Heart right ventricle (tissue), 16 donors: ENCODE measurements around the gene ILK. TPM values are rescaled to one million over a fixed set of nuclear protein-coding genes. Genes with fewer than 3 reads are reported as not detected.
A peak's percentile ranks its signal among the peaks of the same experiment; 100 is the strongest.

Experiments
- ATAC-seq, 8 donors: fragments of 200-7000 bp; cut with Tn5 transposase; one replicate each; pipeline ENCODE4 v1.9.1; 2020; ENCODE audit warnings: mild to moderate bottlenecking in 8 of 8, moderate library complexity in 8 of 8, moderate number of reproducible peaks in 1 of 8
- DNase-seq, 2 donors: peaks; one replicate each; pipeline ENCODE4 v3.0.0-alpha.2; 2020
- H3K27ac ChIP-seq, 10 donors: fragments of 200-600 bp; sonication (generic) in 2 of 10; one replicate each; pipeline versions ENCODE4 v1.5.0 to v1.8.0; 2020 to 2022; ENCODE audit warnings: mild to moderate bottlenecking in 3 of 10
- H3K27me3 ChIP-seq, 7 donors: fragments of 200-600 bp; one replicate each; pipeline ENCODE4 v1.8.0; 2021 to 2022; ENCODE audit warnings: mild to moderate bottlenecking in 2 of 7
- H3K36me3 ChIP-seq, 9 donors: fragments of 200-600 bp; sonication (generic) in 1 of 9; one replicate each; pipeline versions ENCODE4 v1.5.0 to v1.8.0; 2020 to 2022; ENCODE audit warnings: mild to moderate bottlenecking in 2 of 9
- H3K4me1 ChIP-seq, 9 donors: fragments of 200-600 bp; sonication (generic) in 1 of 9; one replicate each; pipeline versions ENCODE4 v1.5.0 to v1.8.0; 2020 to 2022; ENCODE audit warnings: mild to moderate bottlenecking in 4 of 9
- H3K4me3 ChIP-seq, 10 donors: fragments of 200-600 bp; sonication (generic) in 2 of 10; one replicate each; pipeline versions ENCODE4 v1.5.0 to v1.8.0; 2020 to 2022; ENCODE audit warnings: mild to moderate bottlenecking in 7 of 10, moderate library complexity in 2 of 10
- H3K9me3 ChIP-seq, 11 donors: fragments of 200-600 bp in 10 of 11; sonication (generic) in 2 of 11; one replicate each; pipeline versions ENCODE4 v1.5.0 to v1.8.0; 2013 to 2022; ENCODE audit warnings: mild to moderate bottlenecking in 2 of 11, control low read depth in 1 of 11, moderate library complexity in 1 of 11
- WGBS, 2 donors: extraction: QIAGEN DNeasy Blood & Tissue Kit; methylation state at CpG; one replicate each; pipeline ENCODE4 v1.1.7; 2013; ENCODE audit warnings: inconsistent platforms in 1 of 2; 5-methylcytosine and 5-hydroxymethylcytosine counted together
- intact Hi-C, 10 donors: fragments of 100-400 bp; cut with DNase I; formaldehyde crosslinking; loops; one replicate each; pipeline versions ENCODE4 v1.11.1 to v1.14.2; 2022
- polyA plus RNA-seq, 2 donors: library from polyadenylated mRNA; stranded (reverse); fragments of 200-250 nt; gene quantifications; one replicate each; pipeline ENCODE4 v1.2.3, GENCODE V29; 2013
- total RNA-seq, 10 donors: library from RNA; stranded (reverse); fragmentation: NEBNext Ultra II Directional in 3 of 10; extraction: Animal tissue kit (Norgen Biotek cat#: 25700) in 3 of 10; gene quantifications; one replicate each; pipeline versions ENCODE4 v1.2.1 to v1.2.4, GENCODE V29; 2021 to 2023
- TF ChIP-seq, protein P1 (sequence below), 9 donors: fragments of 200-600 bp; sonication (generic) in 2 of 9; IDR thresholded peaks; one replicate each; pipeline versions ENCODE4 v1.5.0 to v1.8.0; 2021 to 2022; ENCODE audit warnings: antibody characterized with exemption in 9 of 9, mild to moderate bottlenecking in 5 of 9, moderate library complexity in 1 of 9
- donor health status: Arrhythmogenic right ventricular cardiomyopathy.
- donor health status: ischemic (EF 13 %, LVEDD 7.1; RV severe dilation, severe dysfunction).
- donor health status: healthy with polysubstance abuse.
- donor health status: DM: no; HTN: yes; CAD: no.
- donor health status: DM: no; HTN: no; CAD: no.
- donor health status: ischemic (EF 25% LVEDD 6.9; RV normal size, moderate dysfunction).
- donor health status: ischemic (EF 25% LVEDD 5.7; RV mildly dilated, moderate dysfunction).
- donor health status: healthy.
- donor health status: DM: yes; HTN: yes; CAD: no.
- donor health status: Ischemic cardiomyopathy.
- donor health status: ischemic (EF 35%, LVEDD 5.7; RV mildly dilated, moderate dysfunction).
- donor health status: nonischemic (EF 11% LVEDD 7.7; RV severe dilation, severe dysfunction).
- donor health status: DM: yes; HTN: yes; CAD: no.
- donor health status: PGD.
- donor health status: ischemic (EF 29% LVEDD 5.4; RV normal size, mild dysfunction).
- donor health status: nonischemic (EF 23%, LVEDD 6.1; RV moderate dilation, normal function).

The ILK gene
- total and polyA plus RNA-seq, 12 donors, result 150 to 247 (median 214) TPM

DNA sequence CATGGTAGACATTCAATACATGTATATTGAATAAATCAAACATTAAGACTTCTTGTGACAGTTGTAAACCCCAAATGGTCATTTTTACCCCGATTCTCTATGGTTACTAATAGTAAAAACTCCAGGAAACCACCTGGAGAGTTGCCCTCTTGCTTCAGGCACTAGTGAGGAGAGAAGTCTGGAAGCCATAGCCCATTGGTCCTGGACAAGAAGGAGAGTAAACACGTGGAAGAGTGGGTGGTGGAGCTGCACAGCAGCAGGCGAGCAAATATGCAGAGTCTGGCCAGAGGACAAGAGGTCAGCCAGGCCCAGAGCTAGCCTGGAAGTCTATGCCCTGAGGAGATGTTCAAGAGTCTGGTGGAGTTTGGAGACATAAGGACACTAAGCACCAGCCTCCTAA lies 34.3 kb downstream of the ILK start:
- TF ChIP-seq, protein P1, sequence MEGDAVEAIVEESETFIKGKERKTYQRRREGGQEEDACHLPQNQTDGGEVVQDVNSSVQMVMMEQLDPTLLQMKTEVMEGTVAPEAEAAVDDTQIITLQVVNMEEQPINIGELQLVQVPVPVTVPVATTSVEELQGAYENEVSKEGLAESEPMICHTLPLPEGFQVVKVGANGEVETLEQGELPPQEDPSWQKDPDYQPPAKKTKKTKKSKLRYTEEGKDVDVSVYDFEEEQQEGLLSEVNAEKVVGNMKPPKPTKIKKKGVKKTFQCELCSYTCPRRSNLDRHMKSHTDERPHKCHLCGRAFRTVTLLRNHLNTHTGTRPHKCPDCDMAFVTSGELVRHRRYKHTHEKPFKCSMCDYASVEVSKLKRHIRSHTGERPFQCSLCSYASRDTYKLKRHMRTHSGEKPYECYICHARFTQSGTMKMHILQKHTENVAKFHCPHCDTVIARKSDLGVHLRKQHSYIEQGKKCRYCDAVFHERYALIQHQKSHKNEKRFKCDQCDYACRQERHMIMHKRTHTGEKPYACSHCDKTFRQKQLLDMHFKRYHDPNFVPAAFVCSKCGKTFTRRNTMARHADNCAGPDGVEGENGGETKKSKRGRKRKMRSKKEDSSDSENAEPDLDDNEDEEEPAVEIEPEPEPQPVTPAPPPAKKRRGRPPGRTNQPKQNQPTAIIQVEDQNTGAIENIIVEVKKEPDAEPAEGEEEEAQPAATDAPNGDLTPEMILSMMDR (IDR thresholded peaks at IDR 0.05), result no peak
- Histone ChIP-seq H3K9me3 (no peaks in the 10 kb centered on the region), H3K27me3 (no peaks in the 10 kb centered on the region), H3K4me1 (peaks cover 8 to 88% (median 65%) of the 10 kb centered on the region in 9 donors), H3K27ac (peak overlapping the region in 6 of 10 donors; percentile 11 to 87 (median 79)), H3K36me3 (peaks cover 0 to 43% (median 0%) of the 10 kb centered on the region in 9 donors), H3K4me3 (no peak overlapping the region)
- intact Hi-C loops, result loop anchor here in 1 of 10 donors (5.0 kb wide), 1 partner anchor 39 kb away; no protein-coding TSS in a partner anchor
- peak in 1 of 2 donors; percentile 56 for DNase-seq
- WGBS, 2 donors, result 24% methylated on average over 3 of the region's 3 CpGs
- ATAC-seq, result peak; percentile 33 to 77 (median 62)

DNA sequence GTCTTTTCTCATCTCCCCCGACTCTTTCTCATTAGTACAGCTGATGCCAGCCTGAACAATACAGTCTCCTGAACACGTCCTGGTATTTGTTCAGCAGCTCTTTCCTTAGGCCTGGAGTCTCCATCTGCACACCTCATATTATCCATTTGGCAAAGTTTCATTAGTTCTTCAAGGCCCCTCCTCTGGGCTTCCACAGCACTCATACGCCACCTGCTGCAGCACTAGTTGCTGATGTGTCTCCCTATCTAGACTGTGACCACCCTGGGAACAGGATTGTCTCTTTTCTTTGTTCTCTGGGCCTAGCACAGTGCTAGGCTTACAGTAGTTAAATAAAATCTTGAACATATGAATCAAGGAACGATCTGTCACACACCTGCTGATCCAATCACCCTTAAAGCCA lies 34.9 kb downstream of the ILK start:
- H3K4me1 ChIP-seq, result peaks cover 8 to 84% (median 61%) of the 10 kb centered on the region in 9 donors
- TF ChIP-seq, protein P1 (IDR thresholded peaks at IDR 0.05), result no peak
- ATAC-seq (no peak), DNase-seq (no peak)
- peaks cover 0 to 37% (median 0%) of the 10 kb centered on the region in 9 donors for H3K36me3 ChIP-seq
- no peak overlapping the region for H3K4me3 ChIP-seq
- no peaks in the 10 kb centered on the region for H3K9me3 ChIP-seq
- intact Hi-C loops, result loop anchor here in 1 of 10 donors (5.0 kb wide), 1 partner anchor 39 kb away; no protein-coding TSS in a partner anchor
- no peaks in the 10 kb centered on the region for H3K27me3 ChIP-seq
- H3K27ac ChIP-seq, result peak overlapping the region in 6 of 10 donors; percentile 11 to 87 (median 79)
- WGBS, 2 donors, result 65 to 69% methylated on average over 4 of the region's 4 CpGs

DNA sequence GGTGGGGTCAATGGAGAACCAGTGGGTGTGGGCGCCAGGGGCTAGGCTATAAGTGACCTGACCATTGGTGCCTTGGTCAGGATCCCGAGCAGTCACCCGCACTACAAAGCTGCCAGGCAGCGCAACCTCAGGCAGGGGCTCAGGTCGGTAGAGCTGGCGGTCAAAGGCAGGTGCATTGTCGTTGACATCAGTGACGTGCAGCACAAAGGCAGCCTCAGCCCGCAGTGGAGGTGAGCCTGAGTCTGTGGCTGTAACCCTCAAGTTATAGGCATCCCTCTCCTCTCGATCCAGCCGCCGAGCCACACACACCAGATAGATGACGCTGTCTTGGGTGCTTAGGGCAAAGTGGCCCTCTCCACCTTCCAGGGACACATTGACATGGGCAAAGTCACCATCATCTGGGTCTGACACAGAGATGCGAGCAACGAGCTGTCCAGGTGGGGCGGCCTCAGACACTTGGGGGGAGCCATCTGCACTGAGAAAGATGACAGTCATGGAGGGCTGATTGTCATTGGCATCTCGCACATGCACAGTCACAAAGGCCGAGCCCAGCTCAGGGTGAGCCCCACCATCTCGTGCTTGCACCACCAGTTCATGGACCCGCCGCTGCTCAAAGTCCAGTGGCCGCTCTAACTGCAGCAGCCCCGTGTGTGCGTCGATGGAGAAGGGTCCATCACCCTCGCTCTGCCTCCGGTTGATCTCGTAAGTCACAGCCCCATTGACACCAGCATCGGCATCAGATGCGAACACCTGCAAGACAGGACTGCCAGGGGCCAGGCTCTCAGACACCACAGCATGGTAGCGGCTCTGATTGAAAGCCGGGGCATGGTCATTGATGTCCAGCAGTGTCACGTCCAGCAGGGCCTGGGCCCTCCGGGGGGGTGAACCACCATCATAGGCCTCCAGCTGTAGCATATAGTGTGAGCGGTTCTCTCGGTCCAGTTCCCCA lies 36.7 kb downstream of the ILK start:
- ATAC-seq (no peak), DNase-seq (no peak)
- no peak overlapping the region for H3K4me3 ChIP-seq
- no peaks in the 10 kb centered on the region for H3K9me3 ChIP-seq
- WGBS, 2 donors, result 97% methylated on average over 36 of the region's 36 CpGs
- TF ChIP-seq, protein P1 (IDR thresholded peaks at IDR 0.05), result no peak
- no peak overlapping the region for H3K27ac ChIP-seq
- peaks cover 8 to 82% (median 46%) of the 10 kb centered on the region in 9 donors for H3K4me1 ChIP-seq
- peaks cover 0 to 36% (median 0%) of the 10 kb centered on the region in 9 donors for H3K36me3 ChIP-seq
- intact Hi-C loops, result no loop called here
- no peaks in the 10 kb centered on the region for H3K27me3 ChIP-seq

DNA sequence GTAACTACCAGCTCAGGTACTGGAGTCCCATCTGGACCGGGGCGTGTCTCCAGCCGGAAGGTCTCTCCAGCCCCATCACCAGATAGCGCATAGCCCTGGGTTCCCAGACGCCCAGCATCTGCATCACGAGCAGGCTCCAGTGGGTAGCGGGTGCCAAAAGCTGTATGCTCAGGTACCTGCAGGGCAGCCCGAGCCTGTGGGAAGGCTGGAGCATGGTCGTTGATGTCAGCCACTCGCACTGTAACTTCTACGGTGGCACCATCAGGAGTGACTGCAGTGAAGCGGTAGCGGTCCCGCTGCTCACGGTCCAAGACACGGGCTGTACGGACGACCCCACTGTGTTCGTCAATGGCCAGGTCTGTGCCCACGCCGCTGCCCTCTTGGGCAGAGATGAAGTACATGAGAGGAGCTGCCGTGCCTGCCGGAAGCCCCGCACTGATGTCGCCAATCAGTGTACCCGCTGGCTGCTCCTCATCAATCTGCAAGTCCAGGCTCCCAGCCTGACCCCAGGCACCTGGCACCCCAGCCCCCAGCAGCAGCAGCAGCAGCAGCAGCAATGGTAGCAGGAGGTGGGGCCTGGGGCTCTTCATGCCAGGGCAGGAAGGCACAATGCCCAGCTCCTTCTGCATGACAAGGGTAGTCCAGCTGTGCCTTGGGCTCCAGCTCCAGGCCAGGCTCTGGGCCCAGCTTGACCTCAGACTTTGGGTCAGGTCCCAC lies 37.6 kb downstream of the ILK start:
- Histone ChIP-seq H3K27me3 (no peaks in the 10 kb centered on the region), H3K9me3 (no peaks in the 10 kb centered on the region), H3K4me3 (no peak overlapping the region), H3K36me3 (peaks cover 0 to 38% (median 0%) of the 10 kb centered on the region in 9 donors), H3K27ac (no peak overlapping the region), H3K4me1 (peaks cover 6 to 82% (median 45%) of the 10 kb centered on the region in 9 donors)
- DNase-seq, result no peak
- intact Hi-C loops, result no loop called here
- no peak for ATAC-seq
- 96% methylated on average over 26 of the region's 26 CpGs for WGBS, 2 donors
- TF ChIP-seq, protein P1 (IDR thresholded peaks at IDR 0.05), result no peak
